OCI-LY7 (cell line): ENCODE results near the gene CIDEA.

Source experiments
- EZH2phosphoT487 ChIP-seq: fragments of 200-600 bp; sonication (generic); IDR thresholded peaks from 2 replicates; pipeline ENCODE4 v1.6.1; 2018; ENCODE audit warnings: low read depth, borderline replicate concordance, mild to moderate bottlenecking, mixed run types, antibody characterized with exemption, low read length, moderate library complexity, mixed read lengths
- TF ChIP-seq, protein P1 (sequence below): fragments of 200-600 bp; sonication (generic); conservative IDR thresholded peaks from 2 replicates; pipeline ENCODE4 v1.5.1; 2014; ENCODE audit warnings: mild to moderate bottlenecking, antibody characterized with exemption, low read length, moderate library complexity, mixed read lengths

DNA sequence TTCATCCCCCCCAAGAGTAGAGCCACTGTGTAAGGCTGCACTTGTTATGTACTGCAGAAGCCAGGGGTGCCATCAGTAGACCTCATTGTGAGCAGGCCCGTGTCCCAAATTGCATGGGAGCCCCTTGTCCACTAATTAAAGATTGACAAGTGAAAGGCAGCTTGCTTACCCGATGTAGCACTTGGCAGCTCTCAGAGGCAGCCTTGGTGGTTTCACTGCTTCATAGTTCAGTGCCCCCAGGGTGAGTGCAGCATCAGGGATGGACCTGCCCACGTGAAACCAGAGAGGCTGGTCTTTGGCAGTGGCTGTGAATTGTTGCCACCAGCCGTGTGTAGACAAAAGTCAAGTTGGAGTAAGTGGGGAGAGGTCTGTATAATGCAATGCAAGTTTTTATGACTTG, 67.2 kb downstream of the CIDEA start:
- TF ChIP-seq, protein P1, sequence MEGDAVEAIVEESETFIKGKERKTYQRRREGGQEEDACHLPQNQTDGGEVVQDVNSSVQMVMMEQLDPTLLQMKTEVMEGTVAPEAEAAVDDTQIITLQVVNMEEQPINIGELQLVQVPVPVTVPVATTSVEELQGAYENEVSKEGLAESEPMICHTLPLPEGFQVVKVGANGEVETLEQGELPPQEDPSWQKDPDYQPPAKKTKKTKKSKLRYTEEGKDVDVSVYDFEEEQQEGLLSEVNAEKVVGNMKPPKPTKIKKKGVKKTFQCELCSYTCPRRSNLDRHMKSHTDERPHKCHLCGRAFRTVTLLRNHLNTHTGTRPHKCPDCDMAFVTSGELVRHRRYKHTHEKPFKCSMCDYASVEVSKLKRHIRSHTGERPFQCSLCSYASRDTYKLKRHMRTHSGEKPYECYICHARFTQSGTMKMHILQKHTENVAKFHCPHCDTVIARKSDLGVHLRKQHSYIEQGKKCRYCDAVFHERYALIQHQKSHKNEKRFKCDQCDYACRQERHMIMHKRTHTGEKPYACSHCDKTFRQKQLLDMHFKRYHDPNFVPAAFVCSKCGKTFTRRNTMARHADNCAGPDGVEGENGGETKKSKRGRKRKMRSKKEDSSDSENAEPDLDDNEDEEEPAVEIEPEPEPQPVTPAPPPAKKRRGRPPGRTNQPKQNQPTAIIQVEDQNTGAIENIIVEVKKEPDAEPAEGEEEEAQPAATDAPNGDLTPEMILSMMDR, result no peak
- no peak for TF ChIP-seq EZH2phosphoT487
